OCI-LY7 (cell line): ENCODE data around the gene EHD2.

Source experiments
- CTCF ChIP-seq: fragments of 200-600 bp; sonication (generic); conservative IDR thresholded peaks from 2 replicates; pipeline ENCODE4 v1.5.1; 2014; ENCODE audit warnings: mild to moderate bottlenecking, antibody characterized with exemption, low read length, moderate library complexity, mixed read lengths
- EZH2phosphoT487 ChIP-seq: fragments of 200-600 bp; sonication (generic); IDR thresholded peaks from 2 replicates; pipeline ENCODE4 v1.6.1; 2018; ENCODE audit warnings: low read depth, borderline replicate concordance, mild to moderate bottlenecking, mixed run types, antibody characterized with exemption, low read length, moderate library complexity, mixed read lengths

- TF ChIP-seq CTCF (no peak), EZH2phosphoT487 (no peak)
These were observed 42.8 kb downstream of the EHD2 start for GRCh38 chr19:47755762-47756626.
